Panc1 (cell line): Measurements from ENCODE around the gene GLI3. TPM values are rescaled to one million over a fixed set of nuclear protein-coding genes. Genes with fewer than 3 reads are reported as not detected.

Experiments used
- ATAC-seq: fragments of 200-7000 bp; cut with Tn5 transposase; 2 replicates; pipeline ENCODE4 v1.9.1; 2020; ENCODE audit warnings: mild to moderate bottlenecking, moderate library complexity
- BruUV-seq: library from RNA; stranded (reverse); fragments of 400-500 nt; replicated peaks from 2 replicates; lab custom pipeline; 2021; lab: Mats Ljungman, UMichigan
- CTCF ChIA-PET: fragments of 300-600 bp; sonication (Branson Sonifier 250); formaldehyde crosslinking; loops from one replicate; lab custom pipeline; 2022; ENCODE audit warnings: antibody characterized with exemption; lab: Charles Lee
- POLR2A ChIA-PET: fragments of 300-600 bp; sonication (Branson Sonifier 250); formaldehyde crosslinking; loops from one replicate; lab custom pipeline; 2022; ENCODE audit warnings: antibody characterized with exemption; lab: Charles Lee
- DNase-seq: peaks from one replicate; pipeline ENCODE4 v3.0.0-alpha.2; 2010; ENCODE audit warnings: low read depth, low spot score
- H3K27ac ChIP-seq: 2 replicates; pipeline ENCODE4 v1.5.1; 2011; ENCODE audit warnings: mild to moderate bottlenecking, low read length, inconsistent platforms
- H3K27me3 ChIP-seq: fragments of 200-500 bp; sonication (Bioruptor generic); 2 replicates; pipeline ENCODE4 v1.6.0; 2014; ENCODE audit warnings: low read length, inconsistent platforms; ENCODE audit not compliant: control insufficient read depth, insufficient read depth
- H3K36me3 ChIP-seq: fragments of 200-500 bp; sonication (Bioruptor generic); 2 replicates; pipeline ENCODE4 v1.5.1; 2014; ENCODE audit warnings: inconsistent platforms, mild to moderate bottlenecking, low read length, moderate library complexity; ENCODE audit not compliant: control insufficient read depth, insufficient read depth
- H3K4me1 ChIP-seq: 2 replicates; pipeline ENCODE4 v1.5.1; 2011; ENCODE audit warnings: inconsistent platforms, mild to moderate bottlenecking, low read length, moderate library complexity; ENCODE audit not compliant: control insufficient read depth, insufficient read depth
- H3K4me3 ChIP-seq, 2 experiments: 2 replicates each; pipeline ENCODE4 v1.5.1; 2011 to 2012; ENCODE audit warnings: low read depth in 2 of 2, low read length in 2 of 2, mild to moderate bottlenecking in 2 of 2, inconsistent platforms in 1 of 2, moderate library complexity in 1 of 2
- H3K9me3 ChIP-seq: fragments of 200-500 bp; sonication (Bioruptor generic); 2 replicates; pipeline ENCODE4 v1.5.1; 2014; ENCODE audit warnings: low read depth, mild to moderate bottlenecking, inconsistent platforms, low read length, moderate library complexity; ENCODE audit not compliant: control insufficient read depth, insufficient read depth
- POLR2AphosphoS5 ChIP-seq: IDR thresholded peaks from 2 replicates; pipeline ENCODE4 v1.6.1; 2012; ENCODE audit warnings: mild to moderate bottlenecking, low read depth, low read length, moderate library complexity
- SIN3A ChIP-seq: IDR thresholded peaks from 2 replicates; pipeline ENCODE4 v1.6.1; 2012; ENCODE audit warnings: low read depth, mild to moderate bottlenecking, low read length, moderate library complexity, borderline replicate concordance; ENCODE audit not compliant: insufficient read depth
- TCF7L2 ChIP-seq: IDR thresholded peaks from 2 replicates; pipeline ENCODE4 v1.6.1; 2011; ENCODE audit warnings: mild to moderate bottlenecking, low read depth, low read length, inconsistent platforms
- in situ Hi-C: cut with HindIII; loops from 2 replicates; pipeline ENCODE4 v1.10.0; 2016; ENCODE audit warnings: low sequenced_read_pairs, low pct_unique_long_range_greater_than_20kb
- intact Hi-C: fragments of 100-400 bp; cut with micrococcal nuclease; formaldehyde crosslinking; loops from one replicate; pipeline ENCODE4 v1.10.0; 2022; ENCODE audit not compliant: unreplicated experiment
- total RNA-seq: library from RNA; stranded (reverse); gene quantifications from one replicate; pipeline ENCODE4 v1.2.1, GENCODE V29; 2021; ENCODE audit not compliant: unreplicated experiment
- TF ChIP-seq, protein P1 (sequence below), 2 experiments: IDR thresholded peaks; 2 replicates each; pipeline ENCODE4 v1.6.1; 2011 to 2012; ENCODE audit warnings: low read depth in 2 of 2, control low read depth in 1 of 2, low read length in 1 of 2, mild to moderate bottlenecking in 1 of 2, moderate library complexity in 1 of 2; ENCODE audit not compliant: insufficient read depth in 1 of 2
- TF ChIP-seq, protein P2 (sequence below): fragments of 450-650 bp; IDR thresholded peaks from 2 replicates; pipeline ENCODE4 v1.5.1; 2017; ENCODE audit warnings: mild to moderate bottlenecking

GLI3 gene
- total RNA-seq, 1 experiment from 2014 or later = 3.7 TPM

DNA sequence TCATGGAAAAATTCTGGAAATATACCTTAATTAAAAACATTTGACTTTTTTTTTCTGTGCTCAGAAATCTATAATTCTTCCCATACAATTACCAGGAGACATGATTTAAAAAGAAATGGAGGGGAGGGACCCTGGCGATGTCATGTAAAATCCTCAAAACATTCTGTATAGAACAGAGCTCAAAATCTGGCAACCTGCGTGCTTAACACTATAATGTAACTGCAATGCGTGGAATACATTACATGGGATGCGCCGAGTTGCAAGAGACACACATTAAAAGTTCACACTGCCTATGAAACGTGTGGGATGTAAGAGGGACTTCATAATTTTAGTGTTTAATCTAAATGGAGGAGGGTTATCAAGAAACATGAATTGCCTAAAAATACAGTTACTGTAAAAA is 215.0 kb downstream of the GLI3 start:
- no peaks in the 10 kb centered on the region for H3K36me3 ChIP-seq
- H3K27me3 ChIP-seq = no peaks in the 10 kb centered on the region; the same call in 1 of the 2 replicates
- POLR2A ChIA-PET = no interaction called here

DNA sequence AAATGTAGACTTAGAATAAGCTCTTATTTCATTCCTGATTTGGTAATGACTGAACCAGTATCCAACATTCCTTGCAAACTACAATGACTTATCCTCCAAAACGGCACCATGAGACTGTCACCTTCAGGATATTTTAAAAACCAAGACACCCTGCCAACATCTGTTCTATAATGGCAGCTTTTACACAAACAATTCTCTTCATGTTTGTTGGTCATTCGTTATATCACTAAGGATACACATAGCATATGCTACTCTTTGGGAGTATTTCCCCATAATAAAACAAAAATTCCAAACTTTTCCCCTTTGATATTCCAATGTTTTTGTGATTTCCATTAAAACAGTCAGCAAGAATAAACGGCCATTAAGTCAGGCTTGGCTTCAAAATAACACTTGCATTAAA is 215.4 kb downstream of the GLI3 start:
- no TSS peak for BruUV-seq
- ATAC-seq = no peak
- ChIA-PET POLR2A (no interaction called here), CTCF (no interaction called here)
- H3K27ac ChIP-seq = no peak overlapping the region
- in situ Hi-C loops (no loop called here), intact Hi-C loops (no loop called here)
- no peaks in the 10 kb centered on the region for H3K9me3 ChIP-seq
- DNase-seq = no peak
- H3K4me1 ChIP-seq = no peaks in the 10 kb centered on the region
- TF ChIP-seq, protein P1, sequence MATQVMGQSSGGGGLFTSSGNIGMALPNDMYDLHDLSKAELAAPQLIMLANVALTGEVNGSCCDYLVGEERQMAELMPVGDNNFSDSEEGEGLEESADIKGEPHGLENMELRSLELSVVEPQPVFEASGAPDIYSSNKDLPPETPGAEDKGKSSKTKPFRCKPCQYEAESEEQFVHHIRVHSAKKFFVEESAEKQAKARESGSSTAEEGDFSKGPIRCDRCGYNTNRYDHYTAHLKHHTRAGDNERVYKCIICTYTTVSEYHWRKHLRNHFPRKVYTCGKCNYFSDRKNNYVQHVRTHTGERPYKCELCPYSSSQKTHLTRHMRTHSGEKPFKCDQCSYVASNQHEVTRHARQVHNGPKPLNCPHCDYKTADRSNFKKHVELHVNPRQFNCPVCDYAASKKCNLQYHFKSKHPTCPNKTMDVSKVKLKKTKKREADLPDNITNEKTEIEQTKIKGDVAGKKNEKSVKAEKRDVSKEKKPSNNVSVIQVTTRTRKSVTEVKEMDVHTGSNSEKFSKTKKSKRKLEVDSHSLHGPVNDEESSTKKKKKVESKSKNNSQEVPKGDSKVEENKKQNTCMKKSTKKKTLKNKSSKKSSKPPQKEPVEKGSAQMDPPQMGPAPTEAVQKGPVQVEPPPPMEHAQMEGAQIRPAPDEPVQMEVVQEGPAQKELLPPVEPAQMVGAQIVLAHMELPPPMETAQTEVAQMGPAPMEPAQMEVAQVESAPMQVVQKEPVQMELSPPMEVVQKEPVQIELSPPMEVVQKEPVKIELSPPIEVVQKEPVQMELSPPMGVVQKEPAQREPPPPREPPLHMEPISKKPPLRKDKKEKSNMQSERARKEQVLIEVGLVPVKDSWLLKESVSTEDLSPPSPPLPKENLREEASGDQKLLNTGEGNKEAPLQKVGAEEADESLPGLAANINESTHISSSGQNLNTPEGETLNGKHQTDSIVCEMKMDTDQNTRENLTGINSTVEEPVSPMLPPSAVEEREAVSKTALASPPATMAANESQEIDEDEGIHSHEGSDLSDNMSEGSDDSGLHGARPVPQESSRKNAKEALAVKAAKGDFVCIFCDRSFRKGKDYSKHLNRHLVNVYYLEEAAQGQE (IDR thresholded peaks at IDR 0.05; ENCODE audit: insufficient read depth in 1 of 2, low read depth in 2 of 2, low read length in 1 of 2) = no peak
- TF ChIP-seq SIN3A = no peak
- TF ChIP-seq POLR2AphosphoS5 = no peak
- TF ChIP-seq, protein P2, sequence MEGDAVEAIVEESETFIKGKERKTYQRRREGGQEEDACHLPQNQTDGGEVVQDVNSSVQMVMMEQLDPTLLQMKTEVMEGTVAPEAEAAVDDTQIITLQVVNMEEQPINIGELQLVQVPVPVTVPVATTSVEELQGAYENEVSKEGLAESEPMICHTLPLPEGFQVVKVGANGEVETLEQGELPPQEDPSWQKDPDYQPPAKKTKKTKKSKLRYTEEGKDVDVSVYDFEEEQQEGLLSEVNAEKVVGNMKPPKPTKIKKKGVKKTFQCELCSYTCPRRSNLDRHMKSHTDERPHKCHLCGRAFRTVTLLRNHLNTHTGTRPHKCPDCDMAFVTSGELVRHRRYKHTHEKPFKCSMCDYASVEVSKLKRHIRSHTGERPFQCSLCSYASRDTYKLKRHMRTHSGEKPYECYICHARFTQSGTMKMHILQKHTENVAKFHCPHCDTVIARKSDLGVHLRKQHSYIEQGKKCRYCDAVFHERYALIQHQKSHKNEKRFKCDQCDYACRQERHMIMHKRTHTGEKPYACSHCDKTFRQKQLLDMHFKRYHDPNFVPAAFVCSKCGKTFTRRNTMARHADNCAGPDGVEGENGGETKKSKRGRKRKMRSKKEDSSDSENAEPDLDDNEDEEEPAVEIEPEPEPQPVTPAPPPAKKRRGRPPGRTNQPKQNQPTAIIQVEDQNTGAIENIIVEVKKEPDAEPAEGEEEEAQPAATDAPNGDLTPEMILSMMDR = no peak
- TF ChIP-seq TCF7L2 = no peak
- H3K27me3 ChIP-seq = no peaks in the 10 kb centered on the region; the same call in 1 of the 2 replicates
- H3K36me3 ChIP-seq = no peaks in the 10 kb centered on the region
- no peak overlapping the region for H3K4me3 ChIP-seq

More for the DNA sequence above, 215.0 kb downstream of the GLI3 start:
- CTCF ChIA-PET = no interaction called here
- no peak for DNase-seq
- Histone ChIP-seq H3K4me3 (no peak overlapping the region), H3K4me1 (no peaks in the 10 kb centered on the region), H3K9me3 (no peaks in the 10 kb centered on the region), H3K27ac (no peak overlapping the region)
- no peak for ATAC-seq
- in situ Hi-C loops = no loop called here
- BruUV-seq = no TSS peak
- intact Hi-C loops = no loop called here
- TF ChIP-seq, protein P2 = no peak
- TF ChIP-seq TCF7L2 = no peak
- no peak for TF ChIP-seq SIN3A
